ENCODE data around the gene PTPN7. TPM values are rescaled to one million over a fixed set of nuclear protein-coding genes. Genes with fewer than 3 reads are reported as not detected.

PTPN7 gene
- total and polyA plus RNA-seq, 10 of the 15 experiments (the other 5 are each of a cell fraction or from before 2014, with no cell fraction given): 7.9 to 117 (median 102) TPM

DNA sequence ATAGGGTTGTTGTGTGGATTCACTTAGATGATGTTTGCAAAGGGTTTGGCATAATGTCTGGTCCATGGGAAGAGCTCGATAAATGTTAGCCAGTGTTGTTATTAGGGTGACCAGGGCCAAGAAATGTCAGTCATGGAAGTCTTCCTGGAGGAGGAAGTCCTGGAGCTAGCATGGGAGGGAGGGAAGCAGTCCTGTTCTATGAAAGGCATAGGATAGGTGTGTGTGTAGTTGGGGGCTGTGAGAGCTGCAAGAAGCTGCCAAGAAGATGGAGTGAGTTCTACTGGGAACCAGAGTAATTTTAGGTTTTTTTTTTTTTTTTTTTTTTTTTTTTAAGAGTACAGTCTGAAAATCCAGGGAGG is 37.9 kb upstream of the PTPN7 start:
- Histone ChIP-seq H3K9ac (ENCODE audit: control insufficient read depth, insufficient read depth, low read length) (no peak overlapping the region), H3K79me2 (ENCODE audit: control insufficient read depth, insufficient read depth, low read length) (no peaks in the 10 kb centered on the region), H3K4me2 (ENCODE audit: control insufficient read depth, insufficient read depth) (no peak overlapping the region), H2AFZ (ENCODE audit: control insufficient read depth, low read depth, low read length) (no peak overlapping the region), H3K27me3 (replicated peaks in 1 of 2; ENCODE audit: control insufficient read depth in 2 of 2, insufficient read depth in 2 of 2, low read length in 1 of 2) (peaks cover 7 to 9% of the 10 kb centered on the region in 2 experiments; a peak in 3 of 4 replicates), H4K20me1 (ENCODE audit: control insufficient read depth, insufficient read depth) (no peaks in the 10 kb centered on the region), H3K36me3 (ENCODE audit: control insufficient read depth in 2 of 2, insufficient read depth in 2 of 2, low read length in 1 of 2) (no peaks in the 10 kb centered on the region), H3K9me3 (replicated peaks; ENCODE audit: control insufficient read depth, insufficient read depth, low read length) (no peaks in the 10 kb centered on the region), H3K4me3 (no peak overlapping the region), H3K27ac (ENCODE audit: control insufficient read depth, insufficient read depth) (no peak overlapping the region), H3K4me1 (ENCODE audit: control insufficient read depth, insufficient read depth, low read length) (no peaks in the 10 kb centered on the region)
- POLR2A ChIA-PET: no interaction called here
- RAD21 ChIA-PET (ENCODE audit: unreplicated experiment): no interaction called here
- FAIRE-seq (no peak), DNase-seq (ENCODE audit: low read depth, low spot score) (no peak), ATAC-seq (no peak)
- SMC1A ChIA-PET (ENCODE audit: uncharacterized antibody, unreplicated experiment): no interaction called here
- WGBS (ENCODE audit: insufficient coverage, insufficient replicate concordance, low lambda C conversion rate, missing lambda C conversion rate): 13% methylated on average over 1 of the region's 1 CpG
- intact Hi-C loops (cut with micrococcal nuclease; ENCODE audit: unreplicated experiment): loop anchor here (10.0 kb wide), 1 partner anchor 76 kb away; no protein-coding TSS in a partner anchor
- TF ChIP-seq HDAC6 (IDR thresholded peaks at IDR 0.05; ENCODE audit: unreplicated experiment) (no peak), BACH1 (IDR thresholded peaks at IDR 0.05; ENCODE audit: borderline replicate concordance) (no peak), CHD2 (IDR thresholded peaks at IDR 0.05; ENCODE audit: borderline replicate concordance, low read depth, low read length) (no peak)
- TF ChIP-seq, protein P1, sequence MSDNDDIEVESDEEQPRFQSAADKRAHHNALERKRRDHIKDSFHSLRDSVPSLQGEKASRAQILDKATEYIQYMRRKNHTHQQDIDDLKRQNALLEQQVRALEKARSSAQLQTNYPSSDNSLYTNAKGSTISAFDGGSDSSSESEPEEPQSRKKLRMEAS (IDR thresholded peaks at IDR 0.05; ENCODE audit: low read depth, low read length): no peak
- TF ChIP-seq, protein P2, sequence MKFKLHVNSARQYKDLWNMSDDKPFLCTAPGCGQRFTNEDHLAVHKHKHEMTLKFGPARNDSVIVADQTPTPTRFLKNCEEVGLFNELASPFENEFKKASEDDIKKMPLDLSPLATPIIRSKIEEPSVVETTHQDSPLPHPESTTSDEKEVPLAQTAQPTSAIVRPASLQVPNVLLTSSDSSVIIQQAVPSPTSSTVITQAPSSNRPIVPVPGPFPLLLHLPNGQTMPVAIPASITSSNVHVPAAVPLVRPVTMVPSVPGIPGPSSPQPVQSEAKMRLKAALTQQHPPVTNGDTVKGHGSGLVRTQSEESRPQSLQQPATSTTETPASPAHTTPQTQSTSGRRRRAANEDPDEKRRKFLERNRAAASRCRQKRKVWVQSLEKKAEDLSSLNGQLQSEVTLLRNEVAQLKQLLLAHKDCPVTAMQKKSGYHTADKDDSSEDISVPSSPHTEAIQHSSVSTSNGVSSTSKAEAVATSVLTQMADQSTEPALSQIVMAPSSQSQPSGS (IDR thresholded peaks at IDR 0.05; ENCODE audit: low read length): no peak
- BruUV-seq (replicated peaks): no TSS peak
- in situ Hi-C loops (cut with MboI): no loop called here
- CTCF ChIA-PET: no interaction called here

DNA sequence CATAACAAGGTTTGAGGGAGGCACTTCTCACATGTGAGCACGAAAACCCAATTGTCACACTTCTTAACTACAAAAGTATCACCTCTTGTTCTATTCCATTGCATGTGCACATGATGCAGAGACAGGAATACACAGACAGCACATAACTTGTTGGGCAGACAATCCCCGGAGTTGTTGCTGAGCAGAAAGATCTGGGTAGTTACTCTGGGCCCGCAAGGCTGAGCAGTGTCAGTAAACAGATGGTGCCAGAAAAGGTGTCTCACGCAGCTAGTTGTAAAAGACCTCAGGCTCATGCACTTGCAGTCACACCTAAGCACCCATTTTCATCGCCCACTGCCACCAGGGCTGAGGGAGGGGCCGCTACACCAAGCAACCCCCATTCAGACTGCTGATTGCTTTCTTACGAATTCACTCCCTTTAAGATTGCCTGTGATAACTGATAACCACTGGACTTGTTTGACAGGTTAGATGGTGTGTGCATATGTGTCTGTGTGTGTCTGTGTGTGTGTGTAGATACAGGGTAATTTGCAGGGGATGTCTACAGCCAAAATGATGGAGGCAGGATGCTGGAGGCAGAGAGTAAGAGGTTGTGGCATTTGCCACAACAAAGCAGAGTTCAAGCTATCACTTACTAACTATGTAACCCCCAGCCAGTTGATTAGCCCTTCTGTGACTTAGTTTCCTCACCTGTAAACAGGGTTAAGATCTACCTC is 37.4 kb upstream of the PTPN7 start:
- ChIA-PET SMC1A (ENCODE audit: uncharacterized antibody, unreplicated experiment) (no interaction called here), CTCF (no interaction called here), RAD21 (ENCODE audit: unreplicated experiment) (no interaction called here), POLR2A (no interaction called here)
- H3K27me3 ChIP-seq (replicated peaks in 1 of 2; ENCODE audit: control insufficient read depth in 2 of 2, insufficient read depth in 2 of 2, low read length in 1 of 2): peaks cover 10 to 11% of the 10 kb centered on the region in 2 experiments
- H3K9ac ChIP-seq (ENCODE audit: control insufficient read depth, insufficient read depth, low read length): no peak overlapping the region
- H3K27ac ChIP-seq (ENCODE audit: control insufficient read depth, insufficient read depth): no peak overlapping the region
- in situ Hi-C loops (cut with MboI): no loop called here
- H3K4me1 ChIP-seq (ENCODE audit: control insufficient read depth, insufficient read depth, low read length): no peaks in the 10 kb centered on the region
- H3K4me2 ChIP-seq (ENCODE audit: control insufficient read depth, insufficient read depth): no peak overlapping the region
- no peaks in the 10 kb centered on the region for H3K9me3 ChIP-seq (replicated peaks; ENCODE audit: control insufficient read depth, insufficient read depth, low read length)
- 31% methylated on average over 7 of the region's 7 CpGs for WGBS (ENCODE audit: insufficient coverage, insufficient replicate concordance, low lambda C conversion rate, missing lambda C conversion rate)
- intact Hi-C loops (cut with micrococcal nuclease; ENCODE audit: unreplicated experiment): loop anchor here (10.0 kb wide), 1 partner anchor 77 kb away; no protein-coding TSS in a partner anchor
- no TSS peak for BruUV-seq (replicated peaks)
- H3K79me2 ChIP-seq (ENCODE audit: control insufficient read depth, insufficient read depth, low read length): no peaks in the 10 kb centered on the region
- ATAC-seq: no peak
- no peak overlapping the region for H2AFZ ChIP-seq (ENCODE audit: control insufficient read depth, low read depth, low read length)
- no peaks in the 10 kb centered on the region for H4K20me1 ChIP-seq (ENCODE audit: control insufficient read depth, insufficient read depth)
- FAIRE-seq: peak; percentile 89
- no peak overlapping the region for H3K4me3 ChIP-seq
- no peak for DNase-seq (ENCODE audit: low read depth, low spot score)
- H3K36me3 ChIP-seq (ENCODE audit: control insufficient read depth in 2 of 2, insufficient read depth in 2 of 2, low read length in 1 of 2): no peaks in the 10 kb centered on the region
- no peak for TF ChIP-seq STAT1 (conservative IDR thresholded peaks at IDR 0.05)
- TF ChIP-seq SREBF2 (IDR thresholded peaks at IDR 0.05; ENCODE audit: low read length): no peak
- no peak for TF ChIP-seq ETV6 (conservative IDR thresholded peaks at IDR 0.05 in 1 of 2, IDR thresholded peaks at IDR 0.05 in 1 of 2; ENCODE audit: borderline replicate concordance in 1 of 2, low read depth in 1 of 2)
- no peak for TF ChIP-seq TCF3 (IDR thresholded peaks at IDR 0.05; ENCODE audit: borderline replicate concordance, insufficient read depth, low read depth, low read length)
- TF ChIP-seq, protein P3, sequence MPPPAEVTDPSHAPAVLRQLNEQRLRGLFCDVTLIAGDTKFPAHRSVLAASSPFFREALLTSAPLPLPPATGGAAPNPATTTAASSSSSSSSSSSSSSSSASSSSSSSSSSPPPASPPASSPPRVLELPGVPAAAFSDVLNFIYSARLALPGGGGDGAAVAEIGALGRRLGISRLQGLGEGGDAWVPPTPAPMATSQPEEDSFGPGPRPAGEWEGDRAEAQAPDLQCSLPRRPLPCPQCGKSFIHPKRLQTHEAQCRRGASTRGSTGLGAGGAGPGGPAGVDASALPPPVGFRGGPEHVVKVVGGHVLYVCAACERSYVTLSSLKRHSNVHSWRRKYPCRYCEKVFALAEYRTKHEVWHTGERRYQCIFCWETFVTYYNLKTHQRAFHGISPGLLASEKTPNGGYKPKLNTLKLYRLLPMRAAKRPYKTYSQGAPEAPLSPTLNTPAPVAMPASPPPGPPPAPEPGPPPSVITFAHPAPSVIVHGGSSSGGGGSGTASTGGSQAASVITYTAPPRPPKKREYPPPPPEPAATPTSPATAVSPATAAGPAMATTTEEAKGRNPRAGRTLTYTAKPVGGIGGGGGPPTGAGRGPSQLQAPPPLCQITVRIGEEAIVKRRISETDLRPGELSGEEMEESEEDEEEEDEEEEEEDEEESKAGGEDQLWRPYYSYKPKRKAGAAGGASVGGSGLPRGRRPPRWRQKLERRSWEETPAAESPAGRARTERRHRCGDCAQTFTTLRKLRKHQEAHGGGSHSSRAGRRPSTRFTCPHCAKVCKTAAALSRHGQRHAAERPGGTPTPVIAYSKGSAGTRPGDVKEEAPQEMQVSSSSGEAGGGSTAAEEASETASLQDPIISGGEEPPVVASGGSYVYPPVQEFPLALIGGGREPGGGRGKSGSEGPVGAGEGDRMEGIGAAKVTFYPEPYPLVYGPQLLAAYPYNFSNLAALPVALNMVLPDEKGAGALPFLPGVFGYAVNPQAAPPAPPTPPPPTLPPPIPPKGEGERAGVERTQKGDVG (CRISPR knock-in tag; IDR thresholded peaks at IDR 0.05): no peak
- TF ChIP-seq, protein P4, sequence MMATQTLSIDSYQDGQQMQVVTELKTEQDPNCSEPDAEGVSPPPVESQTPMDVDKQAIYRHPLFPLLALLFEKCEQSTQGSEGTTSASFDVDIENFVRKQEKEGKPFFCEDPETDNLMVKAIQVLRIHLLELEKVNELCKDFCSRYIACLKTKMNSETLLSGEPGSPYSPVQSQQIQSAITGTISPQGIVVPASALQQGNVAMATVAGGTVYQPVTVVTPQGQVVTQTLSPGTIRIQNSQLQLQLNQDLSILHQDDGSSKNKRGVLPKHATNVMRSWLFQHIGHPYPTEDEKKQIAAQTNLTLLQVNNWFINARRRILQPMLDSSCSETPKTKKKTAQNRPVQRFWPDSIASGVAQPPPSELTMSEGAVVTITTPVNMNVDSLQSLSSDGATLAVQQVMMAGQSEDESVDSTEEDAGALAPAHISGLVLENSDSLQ (IDR thresholded peaks at IDR 0.05): no peak
